Medulla oblongata (tissue), 1 donor: ENCODE results near the gene SPAG7.
"Not testable (repeated sequence)": the region's sequence is repeated elsewhere in the genome, so short reads cannot be mapped to it uniquely, and the experiment has no call there.

Experiments
- DNase-seq: peaks from one replicate; pipeline ENCODE4 v3.0.0-alpha.2; 2015; ENCODE audit errors: extremely low spot score

SPAG7 gene

GRCh38 chr17:4938069-4938491, 29.5 kb downstream of the SPAG7 start:
- DNase-seq = no peak

DNA sequence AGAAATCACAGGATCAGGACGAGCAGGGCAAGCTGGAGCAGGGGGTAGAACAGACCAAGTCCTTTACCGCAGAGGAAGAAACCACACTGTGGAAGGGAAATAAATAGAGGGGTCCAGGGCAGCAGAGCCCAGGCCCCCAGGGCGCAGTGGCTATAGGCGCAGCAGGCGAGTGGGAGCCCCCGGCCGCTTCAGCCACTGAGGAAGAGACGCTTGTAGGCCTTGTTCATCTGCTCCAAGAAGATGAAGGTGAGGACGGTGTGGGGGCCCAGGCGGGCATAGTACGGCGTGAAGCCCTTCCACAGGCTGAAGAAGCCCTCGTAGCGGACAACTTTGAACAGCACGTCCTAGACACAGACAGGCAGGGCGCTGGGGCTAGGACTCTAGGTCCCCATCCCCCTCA, 30.1 kb downstream of the SPAG7 start:
- DNase-seq = no peak

DNA sequence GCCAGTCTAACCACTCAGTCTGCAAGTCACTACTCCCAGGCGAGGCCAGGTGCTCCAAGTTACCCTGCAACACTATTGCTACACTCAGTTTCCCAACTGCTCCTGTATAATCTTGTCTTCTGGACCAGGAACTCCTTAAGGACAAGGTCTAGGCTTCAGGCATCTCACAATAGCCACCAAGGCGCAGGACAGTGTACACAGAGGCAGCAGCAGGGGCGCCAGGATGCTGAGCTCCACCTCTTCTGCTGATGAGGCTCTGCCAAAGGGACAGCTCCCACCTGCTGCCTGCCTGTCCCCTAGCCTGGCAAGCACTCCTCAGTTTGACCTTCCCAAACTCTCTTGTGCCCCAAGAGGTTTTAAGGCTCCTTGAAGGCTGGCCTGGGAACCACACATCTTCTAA, 31.2 kb downstream of the SPAG7 start:
- DNase-seq = no peak

GRCh38 chr17:4935650-4936049, 32.0 kb downstream of the SPAG7 start:
- no peak for DNase-seq

DNA sequence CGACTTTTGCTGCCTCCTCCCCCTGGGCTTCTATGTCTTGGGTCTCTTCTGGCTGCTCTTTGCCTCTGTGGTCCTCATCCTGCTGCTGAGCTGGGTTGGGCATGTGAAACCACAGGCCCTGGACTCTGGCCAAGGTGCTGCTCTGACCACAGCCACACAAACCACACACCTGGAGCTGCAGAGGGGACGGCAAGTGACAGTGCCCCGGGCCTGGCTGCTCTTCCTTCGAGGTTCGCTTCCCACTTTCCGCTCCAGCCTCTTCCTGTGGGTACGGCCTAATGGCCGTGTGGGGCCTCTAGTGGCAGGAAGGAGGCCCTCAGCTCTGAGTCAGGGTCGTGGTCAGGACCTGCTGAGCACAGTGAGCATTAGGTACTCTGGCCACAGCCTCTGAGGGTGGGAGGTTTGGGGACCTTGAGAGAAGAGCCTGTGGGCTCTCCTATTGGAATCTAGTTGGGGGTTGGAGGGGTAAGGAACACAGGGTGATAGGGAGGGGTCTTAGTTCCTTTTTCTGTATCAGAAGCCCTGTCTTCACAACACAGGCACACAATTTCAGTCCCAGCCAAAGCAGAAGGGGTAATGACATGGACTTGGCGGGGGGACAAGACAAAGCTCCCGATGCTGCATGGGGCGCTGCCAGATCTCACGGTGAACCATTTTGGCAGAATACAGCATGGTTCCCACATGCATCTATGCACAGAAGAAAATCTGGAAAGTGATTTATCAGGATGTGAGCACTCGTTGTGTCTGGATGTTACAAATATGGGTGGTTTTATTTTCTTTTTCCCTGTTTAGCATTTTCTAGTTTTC, 33.2 kb downstream of the SPAG7 start:
- DNase-seq = peak; percentile 30

- no peak for DNase-seq
Measured at GRCh38 chr17:4933646-4934045, 34.0 kb downstream of the SPAG7 start.

- DNase-seq = no peak
Measured at GRCh38 chr17:4932756-4933155, 34.9 kb downstream of the SPAG7 start.

- DNase-seq = no peak
Measured at GRCh38 chr17:4931963-4932362, 35.7 kb downstream of the SPAG7 start, which contains the start of gene GP1BA. Gene GP1BA (plus strand): TSS chr17:4932277. CDS start chr17:4932605, 328 bp downstream.

DNA sequence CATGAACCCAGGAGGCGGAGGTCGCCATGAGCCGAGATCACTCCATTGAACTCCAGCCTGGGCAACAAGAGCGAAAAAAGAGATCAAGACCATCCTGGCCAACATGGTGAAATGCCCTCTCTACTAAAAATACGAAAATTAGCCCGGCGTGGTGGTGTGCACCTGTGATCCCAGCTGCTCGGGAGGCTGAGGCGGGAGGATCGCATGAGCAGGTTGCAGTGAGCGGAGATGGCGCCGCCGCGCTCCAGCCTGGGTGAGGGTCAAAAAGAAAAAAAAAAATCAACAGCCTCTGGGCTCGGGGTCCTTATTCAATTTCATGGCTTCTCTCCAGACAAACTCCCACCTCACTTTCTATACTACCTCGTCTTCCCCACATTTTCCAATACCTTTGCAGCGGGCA, 38.7 kb downstream of the SPAG7 start:
- DNase-seq = no peak

DNA sequence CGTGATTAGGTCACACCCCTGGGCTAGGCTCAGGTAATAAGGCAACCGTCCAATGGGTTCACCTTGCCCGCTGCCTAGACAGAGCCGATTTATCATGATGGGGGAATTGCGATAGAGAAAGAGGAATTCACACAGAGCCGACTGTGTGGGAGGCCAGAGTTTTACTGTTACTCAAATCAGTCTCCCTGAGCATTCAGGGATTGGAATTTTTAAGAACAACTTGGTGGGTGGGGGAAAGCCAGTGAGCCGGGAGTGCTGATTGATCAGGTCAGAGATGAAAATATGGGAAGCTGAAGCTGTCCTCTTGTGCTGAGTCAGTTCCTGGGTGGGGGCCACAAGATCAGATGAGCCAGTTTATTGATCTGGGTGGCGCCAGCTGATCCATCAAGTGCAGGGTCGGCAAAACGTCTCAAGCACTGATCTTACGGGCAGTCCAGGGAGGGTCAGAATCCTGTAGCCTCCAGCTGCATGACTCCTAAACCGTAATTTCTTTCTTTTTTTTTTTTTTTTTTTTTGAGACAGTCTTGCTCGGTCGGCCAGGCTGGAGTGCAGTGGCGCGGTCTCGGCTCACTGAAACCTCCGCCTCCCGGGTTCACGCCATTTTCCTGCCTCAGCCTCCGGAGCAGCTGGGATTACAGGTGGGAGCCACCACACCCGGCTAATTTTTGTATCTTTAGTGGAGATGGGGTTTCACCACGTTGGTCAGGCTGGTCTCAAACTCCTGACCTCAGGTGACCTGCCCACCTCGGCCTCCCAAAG, 40.9 kb downstream of the SPAG7 start:
- not testable (repeated sequence) for DNase-seq

GRCh38 chr17:4921320-4921719, 46.3 kb downstream of the SPAG7 start:
- no peak for DNase-seq

GRCh38 chr17:4920351-4921048, 47.1 kb downstream of the SPAG7 start:
- no peak for DNase-seq

DNA sequence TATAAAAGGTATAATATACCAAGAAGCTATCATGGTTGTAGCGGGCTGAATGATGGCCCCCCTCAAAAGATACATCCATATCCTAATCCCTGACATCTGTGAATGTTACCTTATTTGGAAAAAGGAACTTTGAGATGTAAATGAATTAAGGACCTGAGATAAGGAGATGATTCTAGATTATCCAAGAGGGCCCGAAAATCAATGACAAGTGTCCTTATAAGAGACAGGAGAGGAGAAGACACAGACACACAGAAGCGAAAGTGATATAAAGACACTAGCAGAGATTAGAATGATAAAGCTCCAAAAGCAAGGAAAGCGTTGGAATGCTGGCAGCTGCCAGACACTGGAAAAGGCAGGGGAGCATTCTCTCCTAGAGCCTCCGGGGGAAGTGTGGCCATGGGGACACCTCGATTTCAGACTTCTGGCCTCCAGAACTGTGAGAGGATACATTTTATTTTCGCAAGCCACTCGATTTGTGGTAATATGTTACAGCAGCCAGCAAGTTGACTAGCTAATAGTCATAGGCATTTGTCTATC, 48.0 kb downstream of the SPAG7 start:
- DNase-seq = no peak

- not testable (repeated sequence) for DNase-seq
Measured at GRCh38 chr17:4914551-4914950, 53.1 kb downstream of the SPAG7 start.

DNA sequence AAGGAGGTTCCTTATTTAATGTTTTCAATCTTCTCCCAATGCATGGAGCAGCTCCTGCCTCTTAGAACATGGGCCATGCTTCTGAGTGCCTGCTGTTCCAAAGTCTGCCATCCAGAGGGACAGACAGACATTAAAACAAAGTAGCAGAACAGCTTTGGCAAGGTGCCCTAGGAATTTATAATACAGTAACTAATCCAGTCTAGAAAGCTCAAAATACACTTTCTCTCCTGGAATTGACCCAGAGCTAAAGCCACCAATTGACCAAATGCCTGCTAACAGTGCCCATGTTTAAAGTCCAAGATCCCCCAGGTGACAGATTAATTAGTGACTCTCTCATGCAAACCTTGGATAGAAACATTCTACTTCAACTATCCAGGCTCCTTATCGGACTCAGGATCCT, 53.6 kb downstream of the SPAG7 start:
- DNase-seq = no peak
